A549 (cell line): ENCODE results near the gene IRF1. TPM values are rescaled to one million over a fixed set of nuclear protein-coding genes. Genes with fewer than 3 reads are reported as not detected.

Experiments
- ATAC-seq, 2 experiments: fragments of 200-7000 bp in 1 of 2; fragments of >200 bp in 1 of 2; cut with Nextera tagmentation in 1 of 2; cut with Tn5 transposase in 1 of 2; 3 replicates each; pipeline versions ENCODE4 v1.8.0 to v1.9.1; 2018 to 2020; ENCODE audit warnings: mild to moderate bottlenecking in 1 of 2, moderate library complexity in 1 of 2
- CTCF ChIA-PET: fragments of 300-600 bp; sonication (Branson Sonifier 250); formaldehyde crosslinking; extraction: SDS; loops from one replicate; lab custom pipeline; 2021; ENCODE audit warnings: antibody characterized with exemption, inconsistent platforms; lab: Yijun Ruan, JAX
- POLR2A ChIA-PET: fragments of 350-600 bp; formaldehyde crosslinking; extraction: SDS; loops from one replicate; lab custom pipeline; 2021; ENCODE audit warnings: antibody characterized with exemption, inconsistent platforms; lab: Yijun Ruan, JAX
- DNase-seq, 2 experiments: peaks; one replicate each; pipeline versions ENCODE4 v3.0.0 to v3.0.0-alpha.2; 2011 to 2016; ENCODE audit warnings: low read depth in 1 of 2, low spot score in 1 of 2
- FAIRE-seq: peaks from 2 replicates; lab custom pipeline; 2011; peaks lifted over from hg19 to GRCh38; lab: Jason Lieb, UNC
- H3K27ac ChIP-seq, 2 experiments: fragments of >200 bp; sonication (Bioruptor Twin); formaldehyde crosslinking; 3 replicates each; pipeline ENCODE4 v1.5.1; 2016 to 2017
- H3K4me1 ChIP-seq: fragments of >200 bp; sonication (Bioruptor Twin); formaldehyde crosslinking; 3 replicates; pipeline ENCODE4 v1.6.1; 2016
- H3K4me2 ChIP-seq: fragments of >200 bp; sonication (Bioruptor Twin); formaldehyde crosslinking; 3 replicates; pipeline ENCODE4 v1.6.1; 2016
- H3K4me3 ChIP-seq: fragments of >200 bp; sonication (Bioruptor Twin); formaldehyde crosslinking; 3 replicates; pipeline ENCODE4 v1.5.1; 2016
- H3K9me3 ChIP-seq: fragments of >200 bp; sonication (Bioruptor Twin); formaldehyde crosslinking; 3 replicates; pipeline ENCODE4 v1.6.1; 2016
- BHLHE40 ChIP-seq: IDR thresholded peaks from 2 replicates; pipeline ENCODE4 v1.6.1; 2012; ENCODE audit warnings: low read depth, low read length, inconsistent platforms
- CBX2 ChIP-seq: fragments of 200-600 bp; sonication (generic); IDR thresholded peaks from 2 replicates; pipeline ENCODE4 v1.6.1; 2016; ENCODE audit warnings: low read depth, mild to moderate bottlenecking, borderline replicate concordance
- CBX8 ChIP-seq: fragments of 200-600 bp; sonication (generic); IDR thresholded peaks from 2 replicates; pipeline ENCODE4 v1.6.1; 2016
- CHD2 ChIP-seq: fragments of 150-350 bp; IDR thresholded peaks from 2 replicates; pipeline ENCODE4 v1.6.1; 2014; ENCODE audit warnings: low read length; ENCODE audit not compliant: partially characterized antibody
- EHF ChIP-seq: fragments of 250-450 bp; sonication (Bioruptor Pico); IDR thresholded peaks from 2 replicates; pipeline ENCODE4 v1.5.0; 2020; ENCODE audit warnings: mild to moderate bottlenecking
- EP300 ChIP-seq, 2 experiments: fragments of >200 bp; sonication (Bioruptor Twin); formaldehyde crosslinking; IDR thresholded peaks; 2 replicates in 1 of 2; 3 replicates in 1 of 2; pipeline ENCODE4 v1.6.1; 2016 to 2017
- FOSL2 ChIP-seq, 2 experiments: fragments of 450-650 bp in 1 of 2; fragments of >200 bp in 1 of 2; sonication (Bioruptor Twin) in 1 of 2; formaldehyde crosslinking; IDR thresholded peaks; 2 replicates each; pipeline versions ENCODE4 v1.5.0 to v1.6.1; 2016 to 2020; ENCODE audit warnings: mild to moderate bottlenecking in 1 of 2, moderate library complexity in 1 of 2
- FOXS1 ChIP-seq: fragments of 250-450 bp; sonication (Bioruptor Pico); IDR thresholded peaks from 2 replicates; pipeline ENCODE4 v1.5.0; 2020; ENCODE audit warnings: mild to moderate bottlenecking, moderate library complexity
- HOXA7 ChIP-seq: fragments of 250-450 bp; sonication (Bioruptor Pico); IDR thresholded peaks from 2 replicates; pipeline ENCODE4 v1.5.0; 2020; ENCODE audit warnings: mild to moderate bottlenecking, moderate library complexity
- HOXB13 ChIP-seq: fragments of 250-450 bp; sonication (Bioruptor Pico); IDR thresholded peaks from 2 replicates; pipeline ENCODE4 v1.5.0; 2020; ENCODE audit warnings: low read depth, mild to moderate bottlenecking, moderate library complexity
- JUN ChIP-seq, 2 experiments: fragments of >200 bp; sonication (Bioruptor Twin); formaldehyde crosslinking; IDR thresholded peaks; 2 replicates in 1 of 2; 3 replicates in 1 of 2; pipeline ENCODE4 v1.6.1; 2016 to 2017
- KDM1A ChIP-seq: fragments of 200-600 bp; sonication (generic); IDR thresholded peaks from 2 replicates; pipeline ENCODE4 v1.6.1; 2016; ENCODE audit warnings: low read depth, mild to moderate bottlenecking
- NPAS2 ChIP-seq: fragments of 250-450 bp; sonication (Bioruptor Pico); IDR thresholded peaks from 2 replicates; pipeline ENCODE4 v1.8.0; 2022; ENCODE audit warnings: mild to moderate bottlenecking, moderate library complexity, borderline replicate concordance
- POLR2A ChIP-seq: IDR thresholded peaks from 2 replicates; pipeline ENCODE4 v1.6.1; 2012; ENCODE audit warnings: mild to moderate bottlenecking, low read length
- POLR2AphosphoS2 ChIP-seq: conservative IDR thresholded peaks from 2 replicates; pipeline ENCODE4 v1.6.1; 2012; ENCODE audit warnings: low read length, improper control_type of control experiment, inconsistent platforms
- RARB ChIP-seq: fragments of 250-450 bp; sonication (Bioruptor Pico); IDR thresholded peaks from 2 replicates; pipeline ENCODE4 v1.8.0; 2021; ENCODE audit warnings: mild to moderate bottlenecking, moderate library complexity
- RFX5 ChIP-seq: fragments of 450-650 bp; IDR thresholded peaks from 2 replicates; pipeline ENCODE4 v1.7.1; 2014; ENCODE audit warnings: antibody characterized with exemption, mild to moderate bottlenecking, moderate library complexity
- RNF2 ChIP-seq: fragments of 200-600 bp; sonication (generic); IDR thresholded peaks from 2 replicates; pipeline ENCODE4 v1.6.1; 2016; ENCODE audit warnings: low read depth, mild to moderate bottlenecking, antibody characterized with exemption, moderate library complexity, borderline replicate concordance
- ZC3H11A ChIP-seq: fragments of 450-650 bp; IDR thresholded peaks from 2 replicates; pipeline ENCODE4 v1.6.1; 2014; ENCODE audit warnings: antibody characterized with exemption, mild to moderate bottlenecking
- WGBS: methylation state at CpG from one replicate; pipeline ENCODE4 v1.1.6; 2017; ENCODE audit errors: missing lambda C conversion rate; 5-methylcytosine and 5-hydroxymethylcytosine counted together
- polyA plus RNA-seq, 4 experiments: library from polyadenylated mRNA; depleted of rRNA in 3 of 4; stranded (reverse); fragments of >200 nt; fragmentation: RNase III in 1 of 4; extraction: RNeasy Plus Mini Kit Qiagen cat#74134 plus additional on column Dnase treatment in 1 of 4; gene quantifications; 2 replicates in 3 of 4; 3 replicates in 1 of 4; pipeline ENCODE4 v1.2.3, GENCODE V29; 2011 to 2017
- TF ChIP-seq, protein P1 (sequence below): IDR thresholded peaks from 2 replicates; pipeline ENCODE4 v1.6.1; 2012
- TF ChIP-seq, protein P2 (sequence below): fragments of 150-350 bp; IDR thresholded peaks from 2 replicates; pipeline ENCODE4 v1.6.1; 2014; ENCODE audit warnings: low read depth, mild to moderate bottlenecking, low read length
- TF ChIP-seq, protein P3 (sequence below): fragments of 250-450 bp; sonication (Bioruptor Pico); IDR thresholded peaks from 2 replicates; pipeline ENCODE4 v1.5.0; 2020; ENCODE audit warnings: low read depth, mild to moderate bottlenecking, moderate library complexity
- TF ChIP-seq, protein P4 (sequence below): fragments of >200 bp; sonication (Bioruptor Twin); formaldehyde crosslinking; IDR thresholded peaks from 3 replicates; pipeline ENCODE4 v1.6.1; 2016
- TF ChIP-seq, protein P5 (sequence below): fragments of 450-650 bp; IDR thresholded peaks from 2 replicates; pipeline ENCODE4 v1.6.1; 2014; ENCODE audit warnings: antibody characterized with exemption
- TF ChIP-seq, protein P6 (sequence below): IDR thresholded peaks from 2 replicates; pipeline ENCODE4 v1.6.1; 2012; ENCODE audit warnings: low read depth, borderline replicate concordance
- TF ChIP-seq, protein P7 (sequence below): fragments of >200 bp; sonication (Bioruptor Twin); formaldehyde crosslinking; IDR thresholded peaks from 2 replicates; pipeline ENCODE4 v1.6.1; 2016
- TF ChIP-seq, protein P8 (sequence below): fragments of >200 bp; sonication (Bioruptor Twin); formaldehyde crosslinking; IDR thresholded peaks from 3 replicates; pipeline ENCODE4 v1.5.1; 2016

Gene IRF1
- polyA plus RNA-seq, 2 of the 4 experiments (the other 2 are of a cell fraction), result 10.9 to 13.3 TPM

DNA sequence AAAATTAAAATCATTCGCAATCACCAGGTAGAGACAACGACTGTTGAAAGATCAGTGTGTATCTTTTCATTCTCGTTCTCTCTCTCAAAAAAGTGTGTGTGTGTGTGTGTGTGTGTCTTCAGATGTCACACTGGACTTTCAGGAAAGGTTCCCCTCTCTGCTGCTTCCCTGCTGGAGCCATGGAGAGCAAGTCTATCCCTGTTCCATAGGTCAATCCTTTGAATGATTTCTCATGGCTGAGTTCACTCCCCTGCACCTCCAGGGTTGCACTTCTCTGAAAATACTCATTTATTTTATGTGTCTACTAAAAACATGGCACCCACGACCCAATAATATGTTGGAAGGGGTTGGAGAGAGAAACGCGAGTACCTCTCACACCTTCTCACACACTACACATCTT lies 28.2 kb downstream of the IRF1 start:
- POLR2A ChIA-PET, result no interaction called here
- 74% methylated on average over 6 of the region's 6 CpGs for WGBS
- no peak overlapping the region for H3K4me3 ChIP-seq
- H3K4me2 ChIP-seq, result no peak overlapping the region
- ATAC-seq, result no peak
- CTCF ChIA-PET, result interaction anchor here (1.4 kb wide), 1 partner anchor 8 kb away, joined by 3 read pairs; no protein-coding TSS in a partner anchor
- TF ChIP-seq, protein P1, sequence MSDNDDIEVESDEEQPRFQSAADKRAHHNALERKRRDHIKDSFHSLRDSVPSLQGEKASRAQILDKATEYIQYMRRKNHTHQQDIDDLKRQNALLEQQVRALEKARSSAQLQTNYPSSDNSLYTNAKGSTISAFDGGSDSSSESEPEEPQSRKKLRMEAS, result no peak
- TF ChIP-seq FOXS1 (CRISPR knock-in tag) (no peak), POLR2A (no peak), HOXB13 (CRISPR knock-in tag) (no peak), CBX8 (no peak), JUN (IDR thresholded peaks at IDR 0.05) (no peak), KDM1A (no peak), CBX2 (no peak), CHD2 (no peak), RNF2 (no peak), FOSL2 (IDR thresholded peaks at IDR 0.05) (no peak), FOSL2 (CRISPR knock-in tag; IDR thresholded peaks at IDR 0.05) (no peak), RARB (CRISPR knock-in tag) (no peak), RFX5 (no peak), NPAS2 (CRISPR knock-in tag) (no peak), POLR2AphosphoS2 (no peak)
- TF ChIP-seq, protein P2, sequence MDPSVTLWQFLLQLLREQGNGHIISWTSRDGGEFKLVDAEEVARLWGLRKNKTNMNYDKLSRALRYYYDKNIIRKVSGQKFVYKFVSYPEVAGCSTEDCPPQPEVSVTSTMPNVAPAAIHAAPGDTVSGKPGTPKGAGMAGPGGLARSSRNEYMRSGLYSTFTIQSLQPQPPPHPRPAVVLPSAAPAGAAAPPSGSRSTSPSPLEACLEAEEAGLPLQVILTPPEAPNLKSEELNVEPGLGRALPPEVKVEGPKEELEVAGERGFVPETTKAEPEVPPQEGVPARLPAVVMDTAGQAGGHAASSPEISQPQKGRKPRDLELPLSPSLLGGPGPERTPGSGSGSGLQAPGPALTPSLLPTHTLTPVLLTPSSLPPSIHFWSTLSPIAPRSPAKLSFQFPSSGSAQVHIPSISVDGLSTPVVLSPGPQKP, result no peak
- TF ChIP-seq, protein P3, sequence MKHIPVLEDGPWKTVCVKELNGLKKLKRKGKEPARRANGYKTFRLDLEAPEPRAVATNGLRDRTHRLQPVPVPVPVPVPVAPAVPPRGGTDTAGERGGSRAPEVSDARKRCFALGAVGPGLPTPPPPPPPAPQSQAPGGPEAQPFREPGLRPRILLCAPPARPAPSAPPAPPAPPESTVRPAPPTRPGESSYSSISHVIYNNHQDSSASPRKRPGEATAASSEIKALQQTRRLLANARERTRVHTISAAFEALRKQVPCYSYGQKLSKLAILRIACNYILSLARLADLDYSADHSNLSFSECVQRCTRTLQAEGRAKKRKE (CRISPR knock-in tag), result no peak
- TF ChIP-seq, protein P4, sequence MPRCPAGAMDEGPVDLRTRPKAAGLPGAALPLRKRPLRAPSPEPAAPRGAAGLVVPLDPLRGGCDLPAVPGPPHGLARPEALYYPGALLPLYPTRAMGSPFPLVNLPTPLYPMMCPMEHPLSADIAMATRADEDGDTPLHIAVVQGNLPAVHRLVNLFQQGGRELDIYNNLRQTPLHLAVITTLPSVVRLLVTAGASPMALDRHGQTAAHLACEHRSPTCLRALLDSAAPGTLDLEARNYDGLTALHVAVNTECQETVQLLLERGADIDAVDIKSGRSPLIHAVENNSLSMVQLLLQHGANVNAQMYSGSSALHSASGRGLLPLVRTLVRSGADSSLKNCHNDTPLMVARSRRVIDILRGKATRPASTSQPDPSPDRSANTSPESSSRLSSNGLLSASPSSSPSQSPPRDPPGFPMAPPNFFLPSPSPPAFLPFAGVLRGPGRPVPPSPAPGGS, result no peak
- H3K27ac ChIP-seq, result no peak overlapping the region
- H3K4me1 ChIP-seq, result peaks cover 40% of the 10 kb centered on the region
- no peak for FAIRE-seq
- DNase-seq, result no peak
- H3K9me3 ChIP-seq, result no peaks in the 10 kb centered on the region

DNA sequence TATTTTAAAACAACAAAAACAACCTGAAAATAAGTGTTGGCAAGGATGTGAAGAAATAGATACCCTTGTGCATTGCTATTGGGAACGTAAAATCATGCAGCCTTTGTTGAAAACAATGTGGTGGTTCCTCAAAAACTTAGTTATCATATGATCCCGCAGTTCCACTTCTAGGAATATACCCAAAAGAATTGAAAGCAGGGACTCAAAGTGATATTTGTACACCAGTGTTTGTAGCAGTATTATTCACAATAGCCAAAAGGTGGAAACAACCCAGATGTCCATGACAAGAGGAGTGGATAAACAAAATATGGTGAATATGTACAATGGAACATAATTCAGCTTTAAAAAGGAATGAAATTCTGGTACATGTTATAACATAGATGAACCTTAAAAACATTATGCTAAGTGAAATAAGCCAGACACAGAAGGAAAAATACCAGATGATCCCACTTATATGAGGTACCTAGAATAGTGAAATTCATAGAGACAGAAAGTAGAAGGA lies 29.0 kb downstream of the IRF1 start:
- Histone ChIP-seq H3K4me3 (no peak overlapping the region), H3K9me3 (no peaks in the 10 kb centered on the region), H3K4me1 (peaks cover 42% of the 10 kb centered on the region), H3K27ac (no peak overlapping the region), H3K4me2 (no peak overlapping the region)
- CTCF ChIA-PET, result no interaction called here
- ATAC-seq (no peak), FAIRE-seq (no peak), DNase-seq (no peak)
- 79% methylated on average over 2 of the region's 2 CpGs for WGBS
- POLR2A ChIA-PET, result no interaction called here
- TF ChIP-seq, protein P5, sequence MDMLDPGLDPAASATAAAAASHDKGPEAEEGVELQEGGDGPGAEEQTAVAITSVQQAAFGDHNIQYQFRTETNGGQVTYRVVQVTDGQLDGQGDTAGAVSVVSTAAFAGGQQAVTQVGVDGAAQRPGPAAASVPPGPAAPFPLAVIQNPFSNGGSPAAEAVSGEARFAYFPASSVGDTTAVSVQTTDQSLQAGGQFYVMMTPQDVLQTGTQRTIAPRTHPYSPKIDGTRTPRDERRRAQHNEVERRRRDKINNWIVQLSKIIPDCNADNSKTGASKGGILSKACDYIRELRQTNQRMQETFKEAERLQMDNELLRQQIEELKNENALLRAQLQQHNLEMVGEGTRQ, result no peak
- no peak for TF ChIP-seq POLR2AphosphoS2
- no peak for TF ChIP-seq ZC3H11A
- TF ChIP-seq, protein P6, sequence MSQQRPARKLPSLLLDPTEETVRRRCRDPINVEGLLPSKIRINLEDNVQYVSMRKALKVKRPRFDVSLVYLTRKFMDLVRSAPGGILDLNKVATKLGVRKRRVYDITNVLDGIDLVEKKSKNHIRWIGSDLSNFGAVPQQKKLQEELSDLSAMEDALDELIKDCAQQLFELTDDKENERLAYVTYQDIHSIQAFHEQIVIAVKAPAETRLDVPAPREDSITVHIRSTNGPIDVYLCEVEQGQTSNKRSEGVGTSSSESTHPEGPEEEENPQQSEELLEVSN, result no peak
- TF ChIP-seq EHF (CRISPR knock-in tag), result no peak
- TF ChIP-seq EP300 (IDR thresholded peaks at IDR 0.05), result no peak
- no peak for TF ChIP-seq HOXA7 (CRISPR knock-in tag)
- TF ChIP-seq BHLHE40, result no peak
- TF ChIP-seq CHD2, result no peak
- TF ChIP-seq, protein P7, sequence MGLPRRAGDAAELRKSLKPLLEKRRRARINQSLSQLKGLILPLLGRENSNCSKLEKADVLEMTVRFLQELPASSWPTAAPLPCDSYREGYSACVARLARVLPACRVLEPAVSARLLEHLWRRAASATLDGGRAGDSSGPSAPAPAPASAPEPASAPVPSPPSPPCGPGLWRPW, result no peak
- TF ChIP-seq, protein P8, sequence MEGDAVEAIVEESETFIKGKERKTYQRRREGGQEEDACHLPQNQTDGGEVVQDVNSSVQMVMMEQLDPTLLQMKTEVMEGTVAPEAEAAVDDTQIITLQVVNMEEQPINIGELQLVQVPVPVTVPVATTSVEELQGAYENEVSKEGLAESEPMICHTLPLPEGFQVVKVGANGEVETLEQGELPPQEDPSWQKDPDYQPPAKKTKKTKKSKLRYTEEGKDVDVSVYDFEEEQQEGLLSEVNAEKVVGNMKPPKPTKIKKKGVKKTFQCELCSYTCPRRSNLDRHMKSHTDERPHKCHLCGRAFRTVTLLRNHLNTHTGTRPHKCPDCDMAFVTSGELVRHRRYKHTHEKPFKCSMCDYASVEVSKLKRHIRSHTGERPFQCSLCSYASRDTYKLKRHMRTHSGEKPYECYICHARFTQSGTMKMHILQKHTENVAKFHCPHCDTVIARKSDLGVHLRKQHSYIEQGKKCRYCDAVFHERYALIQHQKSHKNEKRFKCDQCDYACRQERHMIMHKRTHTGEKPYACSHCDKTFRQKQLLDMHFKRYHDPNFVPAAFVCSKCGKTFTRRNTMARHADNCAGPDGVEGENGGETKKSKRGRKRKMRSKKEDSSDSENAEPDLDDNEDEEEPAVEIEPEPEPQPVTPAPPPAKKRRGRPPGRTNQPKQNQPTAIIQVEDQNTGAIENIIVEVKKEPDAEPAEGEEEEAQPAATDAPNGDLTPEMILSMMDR, result no peak
